ENCODE data around the gene SHROOM3.

Gene SHROOM3

DNA sequence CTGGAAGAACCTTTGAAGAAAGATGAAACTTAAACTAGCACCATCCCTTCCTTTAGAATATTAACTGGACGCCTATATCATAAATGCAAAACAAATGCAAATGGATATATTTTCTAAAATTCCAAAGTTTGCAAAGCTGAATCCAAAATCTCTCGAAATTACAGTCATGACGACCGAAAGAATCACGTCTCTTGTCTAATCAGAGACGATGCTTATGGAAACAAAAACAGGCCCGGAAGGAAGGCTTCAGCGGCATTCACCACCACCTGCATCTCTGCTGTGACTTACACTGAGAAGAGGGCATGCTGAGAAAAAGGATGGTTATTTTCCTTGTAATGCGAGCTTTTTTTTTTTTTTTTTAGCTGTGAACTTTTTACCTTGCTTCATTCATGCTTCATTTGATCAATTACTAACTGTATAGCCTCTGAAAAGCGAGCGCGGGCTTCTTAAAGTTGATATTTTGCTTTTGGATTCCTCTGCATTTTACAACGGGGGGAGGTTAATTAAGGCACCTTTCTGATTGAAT is 253.7 kb downstream of the SHROOM3 start:
- TF ChIP-seq TEAD4 (IDR thresholded peaks at IDR 0.05) (no peak), TCF12 (IDR thresholded peaks at IDR 0.05; ENCODE audit: low read depth) (no peak), ZBTB7A (IDR thresholded peaks at IDR 0.05; ENCODE audit: low read depth) (no peak), FOXM1 (IDR thresholded peaks at IDR 0.05; ENCODE audit: borderline replicate concordance, low read depth) (no peak), EP300 (IDR thresholded peaks at IDR 0.05; ENCODE audit: borderline replicate concordance) (no peak), EGR1 (IDR thresholded peaks at IDR 0.05) (no peak), RAD21 (IDR thresholded peaks at IDR 0.05; ENCODE audit: low read depth) (no peak), YY1 (IDR thresholded peaks at IDR 0.05; ENCODE audit: low read depth) (no peak), NFIC (IDR thresholded peaks at IDR 0.05) (no peak), CREB1 (IDR thresholded peaks at IDR 0.05; ENCODE audit: low read depth) (no peak), TAF1 (IDR thresholded peaks at IDR 0.05; ENCODE audit: low read depth) (no peak), CEBPB (IDR thresholded peaks at IDR 0.05) (no peak)
- TF ChIP-seq, protein P1, sequence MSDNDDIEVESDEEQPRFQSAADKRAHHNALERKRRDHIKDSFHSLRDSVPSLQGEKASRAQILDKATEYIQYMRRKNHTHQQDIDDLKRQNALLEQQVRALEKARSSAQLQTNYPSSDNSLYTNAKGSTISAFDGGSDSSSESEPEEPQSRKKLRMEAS (IDR thresholded peaks at IDR 0.05) = no peak
- TF ChIP-seq, protein P2, sequence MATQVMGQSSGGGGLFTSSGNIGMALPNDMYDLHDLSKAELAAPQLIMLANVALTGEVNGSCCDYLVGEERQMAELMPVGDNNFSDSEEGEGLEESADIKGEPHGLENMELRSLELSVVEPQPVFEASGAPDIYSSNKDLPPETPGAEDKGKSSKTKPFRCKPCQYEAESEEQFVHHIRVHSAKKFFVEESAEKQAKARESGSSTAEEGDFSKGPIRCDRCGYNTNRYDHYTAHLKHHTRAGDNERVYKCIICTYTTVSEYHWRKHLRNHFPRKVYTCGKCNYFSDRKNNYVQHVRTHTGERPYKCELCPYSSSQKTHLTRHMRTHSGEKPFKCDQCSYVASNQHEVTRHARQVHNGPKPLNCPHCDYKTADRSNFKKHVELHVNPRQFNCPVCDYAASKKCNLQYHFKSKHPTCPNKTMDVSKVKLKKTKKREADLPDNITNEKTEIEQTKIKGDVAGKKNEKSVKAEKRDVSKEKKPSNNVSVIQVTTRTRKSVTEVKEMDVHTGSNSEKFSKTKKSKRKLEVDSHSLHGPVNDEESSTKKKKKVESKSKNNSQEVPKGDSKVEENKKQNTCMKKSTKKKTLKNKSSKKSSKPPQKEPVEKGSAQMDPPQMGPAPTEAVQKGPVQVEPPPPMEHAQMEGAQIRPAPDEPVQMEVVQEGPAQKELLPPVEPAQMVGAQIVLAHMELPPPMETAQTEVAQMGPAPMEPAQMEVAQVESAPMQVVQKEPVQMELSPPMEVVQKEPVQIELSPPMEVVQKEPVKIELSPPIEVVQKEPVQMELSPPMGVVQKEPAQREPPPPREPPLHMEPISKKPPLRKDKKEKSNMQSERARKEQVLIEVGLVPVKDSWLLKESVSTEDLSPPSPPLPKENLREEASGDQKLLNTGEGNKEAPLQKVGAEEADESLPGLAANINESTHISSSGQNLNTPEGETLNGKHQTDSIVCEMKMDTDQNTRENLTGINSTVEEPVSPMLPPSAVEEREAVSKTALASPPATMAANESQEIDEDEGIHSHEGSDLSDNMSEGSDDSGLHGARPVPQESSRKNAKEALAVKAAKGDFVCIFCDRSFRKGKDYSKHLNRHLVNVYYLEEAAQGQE (IDR thresholded peaks at IDR 0.05; ENCODE audit: low read depth) = no peak
- TF ChIP-seq, protein P3, sequence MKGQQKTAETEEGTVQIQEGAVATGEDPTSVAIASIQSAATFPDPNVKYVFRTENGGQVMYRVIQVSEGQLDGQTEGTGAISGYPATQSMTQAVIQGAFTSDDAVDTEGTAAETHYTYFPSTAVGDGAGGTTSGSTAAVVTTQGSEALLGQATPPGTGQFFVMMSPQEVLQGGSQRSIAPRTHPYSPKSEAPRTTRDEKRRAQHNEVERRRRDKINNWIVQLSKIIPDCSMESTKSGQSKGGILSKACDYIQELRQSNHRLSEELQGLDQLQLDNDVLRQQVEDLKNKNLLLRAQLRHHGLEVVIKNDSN (IDR thresholded peaks at IDR 0.05) = no peak

DNA sequence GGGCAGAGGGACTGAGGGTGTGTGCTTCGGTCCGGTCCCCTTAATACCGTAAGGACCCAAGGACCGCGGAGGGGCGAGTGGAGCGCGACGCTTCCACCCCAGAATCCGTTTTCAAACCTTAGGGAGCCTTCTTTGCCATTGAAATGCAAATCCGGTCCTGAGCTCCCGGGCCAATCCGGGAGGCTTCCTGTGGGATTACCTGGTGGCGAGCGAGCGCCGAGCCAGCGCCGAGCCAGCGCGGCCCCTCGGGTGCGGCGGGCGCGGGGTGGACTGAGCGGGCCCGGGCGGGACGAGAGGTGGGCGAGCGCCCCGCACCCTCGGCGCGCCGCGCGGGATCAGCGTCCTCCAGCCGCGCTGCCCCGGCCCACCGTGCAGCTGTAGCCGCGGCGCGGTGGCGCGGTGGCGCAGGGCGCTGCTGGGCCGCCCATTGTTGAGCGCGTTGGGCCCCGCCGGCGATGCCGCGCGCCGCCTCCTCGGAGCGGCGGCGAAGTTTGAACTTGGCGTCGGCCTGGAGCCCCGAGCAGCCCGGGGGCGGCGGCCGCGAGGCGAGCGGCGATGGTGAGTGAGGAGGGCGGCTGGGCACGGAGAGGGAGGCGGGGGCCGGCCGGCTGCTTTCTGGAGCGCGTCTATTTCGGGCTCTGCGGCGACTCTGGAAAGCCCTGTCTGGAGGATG is 254.3 kb downstream of the SHROOM3 start:
- TF ChIP-seq NFIC (IDR thresholded peaks at IDR 0.05) = 0 out of 2 replicates have a peak, but pooled peaks have one; percentile 2
- TF ChIP-seq YY1 (IDR thresholded peaks at IDR 0.05; ENCODE audit: low read depth) = no peak
- TF ChIP-seq RAD21 (IDR thresholded peaks at IDR 0.05; ENCODE audit: low read depth) = 0 out of 2 replicates have a peak, but pooled peaks have one; percentile 3
- TF ChIP-seq, protein P1 (IDR thresholded peaks at IDR 0.05) = no peak

DNA sequence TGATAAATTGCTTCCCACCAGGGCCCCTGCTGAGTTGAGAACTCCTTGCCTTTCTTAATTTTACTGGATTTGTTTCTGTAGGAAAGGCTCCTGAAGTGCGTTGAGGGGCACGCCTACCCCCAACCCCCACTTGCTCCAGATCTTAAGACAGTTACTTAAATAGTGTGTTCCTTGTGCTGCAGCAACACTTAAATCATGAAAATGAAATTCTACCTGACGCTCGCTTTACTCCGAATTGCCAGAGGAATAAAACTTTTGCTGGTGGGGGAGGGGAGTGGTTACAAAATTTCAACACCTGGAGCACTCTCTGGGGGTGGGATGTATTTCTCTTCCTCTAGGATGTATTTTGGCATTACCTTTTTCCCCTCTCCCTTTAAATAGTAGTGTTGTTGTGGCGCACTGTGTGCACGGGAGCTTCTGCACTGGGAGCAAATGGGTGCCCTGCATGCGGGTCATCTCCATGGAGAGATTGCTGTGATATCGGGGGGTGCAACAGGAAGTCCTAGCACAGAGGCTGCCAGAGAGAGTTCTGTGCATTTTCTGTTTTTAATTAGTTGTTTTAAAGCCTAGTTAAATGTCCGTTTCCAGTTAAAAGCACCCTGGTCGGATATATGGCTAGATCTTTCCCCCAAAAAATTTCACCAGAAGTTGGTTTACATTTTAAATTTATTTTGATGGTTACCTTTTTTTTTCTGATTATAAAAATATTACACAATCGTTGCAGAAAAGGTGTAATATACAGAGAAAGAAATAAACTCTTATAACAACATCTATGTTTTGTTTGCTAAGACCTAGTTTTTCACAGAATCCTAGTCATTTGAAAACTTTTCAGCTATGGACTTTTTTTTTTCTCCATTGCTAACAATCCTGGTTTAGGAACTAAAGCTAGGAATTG is 255.2 kb downstream of the SHROOM3 start:
- TF ChIP-seq, protein P3 (IDR thresholded peaks at IDR 0.05) = no peak
- TF ChIP-seq CREB1 (IDR thresholded peaks at IDR 0.05; ENCODE audit: low read depth) = no peak
- no peak for TF ChIP-seq TEAD4 (IDR thresholded peaks at IDR 0.05)
- no peak for TF ChIP-seq EGR1 (IDR thresholded peaks at IDR 0.05)
- TF ChIP-seq CEBPB (IDR thresholded peaks at IDR 0.05) = no peak
- TF ChIP-seq TCF12 (IDR thresholded peaks at IDR 0.05; ENCODE audit: low read depth) = no peak
- TF ChIP-seq FOXM1 (IDR thresholded peaks at IDR 0.05; ENCODE audit: borderline replicate concordance, low read depth) = no peak
- TF ChIP-seq YY1 (IDR thresholded peaks at IDR 0.05; ENCODE audit: low read depth) = no peak
- TF ChIP-seq RAD21 (IDR thresholded peaks at IDR 0.05; ENCODE audit: low read depth) = no peak
- TF ChIP-seq, protein P2 (IDR thresholded peaks at IDR 0.05; ENCODE audit: low read depth) = no peak
- no peak for TF ChIP-seq EP300 (IDR thresholded peaks at IDR 0.05; ENCODE audit: borderline replicate concordance)
- no peak for TF ChIP-seq ZBTB7A (IDR thresholded peaks at IDR 0.05; ENCODE audit: low read depth)
- no peak for TF ChIP-seq TAF1 (IDR thresholded peaks at IDR 0.05; ENCODE audit: low read depth)
- TF ChIP-seq, protein P1 (IDR thresholded peaks at IDR 0.05) = no peak
- no peak for TF ChIP-seq NFIC (IDR thresholded peaks at IDR 0.05)

DNA sequence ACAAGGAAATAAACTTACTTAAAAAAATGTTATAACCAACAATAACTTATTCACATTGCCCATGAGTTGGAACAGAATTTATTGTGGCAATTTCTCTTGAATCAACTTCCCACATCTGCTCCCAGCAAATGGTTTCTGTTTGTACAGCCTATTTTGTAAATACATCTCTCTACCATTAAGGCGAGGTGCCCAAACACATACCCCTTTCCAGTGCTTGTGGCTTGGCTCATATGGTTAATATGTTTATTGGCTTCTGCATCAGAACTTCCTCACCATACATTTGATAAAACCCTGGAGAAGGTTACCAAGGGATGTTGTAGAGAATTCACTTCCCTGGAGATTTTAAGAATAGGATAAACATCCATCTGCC is 255.9 kb downstream of the SHROOM3 start:
- TF ChIP-seq YY1 (IDR thresholded peaks at IDR 0.05; ENCODE audit: low read depth) (no peak), NFIC (IDR thresholded peaks at IDR 0.05) (no peak), TCF12 (IDR thresholded peaks at IDR 0.05; ENCODE audit: low read depth) (no peak), TEAD4 (IDR thresholded peaks at IDR 0.05) (no peak), RAD21 (IDR thresholded peaks at IDR 0.05; ENCODE audit: low read depth) (no peak), EGR1 (IDR thresholded peaks at IDR 0.05) (no peak), FOXM1 (IDR thresholded peaks at IDR 0.05; ENCODE audit: borderline replicate concordance, low read depth) (no peak), TAF1 (IDR thresholded peaks at IDR 0.05; ENCODE audit: low read depth) (no peak), CEBPB (IDR thresholded peaks at IDR 0.05) (no peak), EP300 (IDR thresholded peaks at IDR 0.05; ENCODE audit: borderline replicate concordance) (no peak), ZBTB7A (IDR thresholded peaks at IDR 0.05; ENCODE audit: low read depth) (no peak), CREB1 (IDR thresholded peaks at IDR 0.05; ENCODE audit: low read depth) (no peak)
- TF ChIP-seq, protein P1 (IDR thresholded peaks at IDR 0.05) = no peak
- TF ChIP-seq, protein P3 (IDR thresholded peaks at IDR 0.05) = no peak
- TF ChIP-seq, protein P2 (IDR thresholded peaks at IDR 0.05; ENCODE audit: low read depth) = no peak

Data from Ishikawa (cell line).